ENCODE results near the gene LSM8.

DNA sequence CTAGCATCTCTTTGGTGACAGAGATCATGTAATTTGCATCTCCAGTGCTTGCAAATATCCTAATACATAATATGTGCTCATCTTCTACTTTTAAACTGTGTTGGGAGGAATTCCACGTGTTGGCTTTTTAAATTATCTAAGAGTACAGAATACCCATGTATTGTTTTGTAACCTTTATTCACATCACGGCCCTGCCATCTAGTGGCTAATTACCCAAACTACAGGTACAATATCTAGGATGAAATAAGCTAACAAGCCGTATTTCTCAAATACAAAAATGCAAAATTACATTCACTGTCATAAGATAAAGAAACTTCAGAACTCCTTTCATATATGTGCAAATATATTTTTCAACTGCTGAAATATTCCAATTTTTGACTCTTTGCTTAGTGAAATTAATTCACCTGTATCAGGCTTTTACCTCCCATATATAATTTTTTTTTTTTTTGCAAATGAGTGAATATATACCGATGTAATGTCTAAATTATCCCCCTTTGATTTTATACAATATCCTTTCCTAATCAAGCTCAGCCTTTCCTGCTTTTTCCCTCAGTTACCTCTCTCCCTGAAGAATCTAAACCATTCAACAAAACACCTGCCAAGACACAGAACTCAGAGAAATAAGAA lies 30.3 kb upstream of the LSM8 start:
- peak; percentile 85 for TF ChIP-seq CTCF (IDR thresholded peaks at IDR 0.05)
- no peak for TF ChIP-seq EZH2 (IDR thresholded peaks at IDR 0.05; ENCODE audit: borderline replicate concordance, insufficient read depth, low read depth, low read length, poor library complexity, severe bottlenecking)
